ENCODE measurements around the gene RABGAP1.

DNA sequence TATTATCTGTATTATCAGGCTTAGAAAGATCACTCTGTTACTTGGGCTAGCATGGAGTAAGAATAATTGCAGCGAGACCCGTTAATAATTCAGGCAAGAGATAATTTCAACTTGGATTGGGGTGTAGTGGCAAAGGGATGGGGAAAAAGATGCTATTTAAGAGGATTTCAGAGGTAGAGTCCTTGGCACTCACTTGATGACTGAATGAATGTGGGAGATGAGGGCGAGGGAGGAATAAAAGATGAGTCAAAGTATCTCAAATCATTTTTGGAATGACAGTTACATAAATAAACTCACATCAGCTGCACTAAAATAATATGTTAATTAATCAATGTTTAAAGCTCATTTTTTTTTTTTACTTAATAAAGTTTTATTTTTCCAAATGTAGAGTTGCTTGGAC, 88.2 kb downstream of the RABGAP1 start:
- TF ChIP-seq, protein P1, sequence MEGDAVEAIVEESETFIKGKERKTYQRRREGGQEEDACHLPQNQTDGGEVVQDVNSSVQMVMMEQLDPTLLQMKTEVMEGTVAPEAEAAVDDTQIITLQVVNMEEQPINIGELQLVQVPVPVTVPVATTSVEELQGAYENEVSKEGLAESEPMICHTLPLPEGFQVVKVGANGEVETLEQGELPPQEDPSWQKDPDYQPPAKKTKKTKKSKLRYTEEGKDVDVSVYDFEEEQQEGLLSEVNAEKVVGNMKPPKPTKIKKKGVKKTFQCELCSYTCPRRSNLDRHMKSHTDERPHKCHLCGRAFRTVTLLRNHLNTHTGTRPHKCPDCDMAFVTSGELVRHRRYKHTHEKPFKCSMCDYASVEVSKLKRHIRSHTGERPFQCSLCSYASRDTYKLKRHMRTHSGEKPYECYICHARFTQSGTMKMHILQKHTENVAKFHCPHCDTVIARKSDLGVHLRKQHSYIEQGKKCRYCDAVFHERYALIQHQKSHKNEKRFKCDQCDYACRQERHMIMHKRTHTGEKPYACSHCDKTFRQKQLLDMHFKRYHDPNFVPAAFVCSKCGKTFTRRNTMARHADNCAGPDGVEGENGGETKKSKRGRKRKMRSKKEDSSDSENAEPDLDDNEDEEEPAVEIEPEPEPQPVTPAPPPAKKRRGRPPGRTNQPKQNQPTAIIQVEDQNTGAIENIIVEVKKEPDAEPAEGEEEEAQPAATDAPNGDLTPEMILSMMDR (IDR thresholded peaks at IDR 0.05): no peak
- TF ChIP-seq POLR2A (IDR thresholded peaks at IDR 0.05) (no peak), POLR2AphosphoS5 (IDR thresholded peaks at IDR 0.05; ENCODE audit: insufficient read depth in 1 of 2, low read depth in 1 of 2) (no peak)

Data from vagina (tissue), 2 donors.